Gastrocnemius medialis (tissue), 4 donors: ENCODE data around the gene DPM3. TPM values are rescaled to one million over a fixed set of nuclear protein-coding genes. Genes with fewer than 3 reads are reported as not detected.
"Not testable (repeated sequence)": the region's sequence is repeated elsewhere in the genome, so short reads cannot be mapped to it uniquely, and the experiment has no call there.

Experiments
- ATAC-seq, 2 donors: fragments of 150-250 bp; one replicate each; pipeline ENCODE4 v1.9.1; 2016
- DNase-seq, 2 donors: peaks; one replicate each; pipeline ENCODE4 v3.0.0-alpha.2; 2019
- H3K27ac ChIP-seq, 4 donors: fragments of 200-600 bp; sonication (generic); 1 replicate in 1 of 4; 2 replicates in 3 of 4; pipeline ENCODE4 v1.5.1; 2016 to 2018; ENCODE audit warnings: mild to moderate bottlenecking in 2 of 4, moderate library complexity in 1 of 4
- H3K27me3 ChIP-seq, 3 donors: fragments of 200-600 bp; sonication (generic) in 2 of 3; 1 replicate in 1 of 3; 2 replicates in 2 of 3; pipeline versions ENCODE4 v1.5.1 to v1.6.0; 2016 to 2019; ENCODE audit warnings: mild to moderate bottlenecking in 1 of 3, moderate library complexity in 1 of 3
- H3K36me3 ChIP-seq, 2 donors: fragments of 200-600 bp; sonication (generic) in 1 of 2; one replicate each; pipeline ENCODE4 v1.5.1; 2017 to 2018
- H3K4me1 ChIP-seq, 2 donors: fragments of 200-600 bp; sonication (generic) in 1 of 2; one replicate each; pipeline ENCODE4 v1.5.1; 2016 to 2017; ENCODE audit warnings: mild to moderate bottlenecking in 2 of 2
- H3K4me3 ChIP-seq, 4 donors: fragments of 200-600 bp; sonication (generic) in 3 of 4; 1 replicate in 1 of 4; 2 replicates in 3 of 4; pipeline ENCODE4 v1.5.1; 2016 to 2019; ENCODE audit warnings: mild to moderate bottlenecking in 2 of 4
- H3K9me3 ChIP-seq, 3 donors: fragments of 200-600 bp; sonication (generic) in 2 of 3; 1 replicate in 1 of 3; 2 replicates in 2 of 3; pipeline ENCODE4 v1.5.1; 2016 to 2019
- CTCF ChIP-seq, 5 experiments: fragments of 450-650 bp in 3 of 5; fragments of 200-600 bp in 2 of 5; sonication (generic) in 2 of 5; IDR thresholded peaks in 4 of 5; conservative IDR thresholded peaks in 1 of 5; 1 replicate in 4 of 5; 2 replicates in 1 of 5; pipeline ENCODE4 v1.5.1; 2016 to 2019; ENCODE audit warnings: antibody characterized with exemption in 5 of 5, mild to moderate bottlenecking in 3 of 5, moderate library complexity in 3 of 5
- POLR2A ChIP-seq, 2 donors: fragments of 450-650 bp; IDR thresholded peaks; one replicate each; pipeline ENCODE4 v1.6.1; 2017; ENCODE audit warnings: antibody characterized with exemption in 2 of 2, mild to moderate bottlenecking in 2 of 2, moderate library complexity in 2 of 2
- in situ Hi-C, 4 donors: fragments of 200-750 bp; cut with MboI; loops; one replicate each; pipeline versions ENCODE4 v1.15.0 to v1.8.0; 2017; ENCODE audit warnings: low sequenced_read_pairs in 4 of 4
- intact Hi-C: fragments of 100-400 bp; cut with DNase I; formaldehyde crosslinking; loops from one replicate; pipeline ENCODE4 v1.15.1; 2023; ENCODE audit warnings: low total_unique reads
- total RNA-seq, 4 donors: library from RNA; depleted of rRNA; stranded (reverse); fragments of >200 nt; gene quantifications; one replicate each; pipeline versions ENCODE4 v1.1.0 to v1.2.3, GENCODE V29; 2016

DPM3 gene
- total RNA-seq: 10 to 100 TPM in 3 of 4 donors, 1 to 10 TPM in 1; 7.3 to 69.5 (median 57.9) TPM

GRCh38 chr1:155139895-155140629, at the start of gene DPM3:
Gene DPM3 (minus strand): TSS chr1:155140531. CDS start chr1:155140240, 291 bp downstream.
- DNase-seq (peak; percentile 84 to 86), ATAC-seq (peak; percentile 74 to 82)
- Histone ChIP-seq H3K9me3 (no peaks in the 10 kb centered on the region), H3K36me3 (no peaks in the 10 kb centered on the region), H3K4me3 (peak within 1 kb of the TSS; percentile 86 to 96 (median 92)), H3K27me3 (no peaks in the 10 kb centered on the region), H3K4me1 (peaks cover 25 to 29% of the 10 kb centered on the region in 2 donors), H3K27ac (peak within 1 kb of the TSS; percentile 84 to 95 (median 92))
- in situ Hi-C loops (no loop called here), intact Hi-C loops (loop anchor here (2.0 to 10.0 kb wide), 4 partner anchors 49 to 735 kb away; partner anchors contain the start of genes IL6R, UBE2Q1 and ZBTB7B)
- TF ChIP-seq CTCF (IDR thresholded peaks at IDR 0.05 in 4 of 5, conservative IDR thresholded peaks at IDR 0.05 in 1 of 5) (no peak), POLR2A (IDR thresholded peaks at IDR 0.05) (peak; percentile 59 to 67)

- H3K9me3 ChIP-seq, H3K27ac ChIP-seq, H3K36me3 ChIP-seq, H3K4me3 ChIP-seq, H3K27me3 ChIP-seq, DNase-seq, intact Hi-C loops, ATAC-seq, in situ Hi-C loops: not testable (repeated sequence)
- peaks cover 11 to 25% of the 10 kb centered on the region in 2 donors for H3K4me1 ChIP-seq
Measured at GRCh38 chr1:155189926-155190325, 49.6 kb upstream of the DPM3 start.

GRCh38 chr1:155188268-155188667, 47.9 kb upstream of the DPM3 start:
- no peak for ATAC-seq
- no peak for TF ChIP-seq CTCF (IDR thresholded peaks at IDR 0.05 in 4 of 5, conservative IDR thresholded peaks at IDR 0.05 in 1 of 5)
- TF ChIP-seq POLR2A (IDR thresholded peaks at IDR 0.05): no peak

GRCh38 chr1:155187456-155187891, 47.1 kb upstream of the DPM3 start:
- Histone ChIP-seq H3K4me1 (peaks cover 0 to 10% of the 10 kb centered on the region in 2 donors), H3K27ac (no peak overlapping the region), H3K36me3 (no peaks in the 10 kb centered on the region), H3K9me3 (no peaks in the 10 kb centered on the region), H3K27me3 (no peaks in the 10 kb centered on the region), H3K4me3 (no peak overlapping the region)
- intact Hi-C loops: no loop called here
- no peak for ATAC-seq
- TF ChIP-seq POLR2A (IDR thresholded peaks at IDR 0.05): no peak
- TF ChIP-seq CTCF (IDR thresholded peaks at IDR 0.05 in 4 of 5, conservative IDR thresholded peaks at IDR 0.05 in 1 of 5): no peak
- in situ Hi-C loops: no loop called here
- DNase-seq: no peak

More at GRCh38 chr1:155188268-155188667, 47.9 kb upstream of the DPM3 start:
- intact Hi-C loops: no loop called here
- in situ Hi-C loops: no loop called here
- Histone ChIP-seq H3K4me3 (no peak overlapping the region), H3K27me3 (no peaks in the 10 kb centered on the region), H3K27ac (no peak overlapping the region), H3K4me1 (peaks cover 4 to 15% of the 10 kb centered on the region in 2 donors), H3K9me3 (no peaks in the 10 kb centered on the region), H3K36me3 (no peaks in the 10 kb centered on the region)
- DNase-seq: no peak

GRCh38 chr1:155186794-155187455, 46.6 kb upstream of the DPM3 start:
- DNase-seq: no peak
- Histone ChIP-seq H3K27ac (no peak overlapping the region), H3K4me3 (no peak overlapping the region), H3K4me1 (peaks cover 0 to 10% of the 10 kb centered on the region in 2 donors), H3K9me3 (no peaks in the 10 kb centered on the region), H3K27me3 (no peaks in the 10 kb centered on the region), H3K36me3 (no peaks in the 10 kb centered on the region)
- intact Hi-C loops (no loop called here), in situ Hi-C loops (no loop called here)
- TF ChIP-seq CTCF (IDR thresholded peaks at IDR 0.05 in 4 of 5, conservative IDR thresholded peaks at IDR 0.05 in 1 of 5) (no peak), POLR2A (IDR thresholded peaks at IDR 0.05) (no peak)
- no peak for ATAC-seq
